ENCODE data around the gene UVSSA. TPM values are rescaled to one million over a fixed set of nuclear protein-coding genes. Genes with fewer than 3 reads are reported as not detected.
"Not testable (repeated sequence)": the region's sequence is repeated elsewhere in the genome, so short reads cannot be mapped to it uniquely, and the experiment has no call there.

Gene UVSSA
- total RNA-seq, 1 donor from 2014 or later = 4.0 TPM

GRCh38 chr4:1334579-1334895 lies 12.5 kb upstream of the UVSSA start:
- H3K4me3 ChIP-seq (ENCODE audit: low read depth, low read length) = no peak overlapping the region
- TF ChIP-seq CTCF (conservative IDR thresholded peaks at IDR 0.05; ENCODE audit: low read depth, low read length) = no peak
- no peak for DNase-seq (ENCODE audit: low read depth)

GRCh38 chr4:1335193-1335883 lies 11.7 kb upstream of the UVSSA start:
- not testable (repeated sequence) for H3K4me3 ChIP-seq (ENCODE audit: low read depth, low read length); DNase-seq (ENCODE audit: low read depth)

GRCh38 chr4:1336088-1336491 lies 10.9 kb upstream of the UVSSA start:
- no peak for TF ChIP-seq CTCF (conservative IDR thresholded peaks at IDR 0.05; ENCODE audit: low read depth, low read length)
- no peak overlapping the region for H3K4me3 ChIP-seq (ENCODE audit: low read depth, low read length)
- no peak for DNase-seq (ENCODE audit: low read depth)

- DNase-seq (ENCODE audit: low read depth) = no peak
- no peak overlapping the region for H3K4me3 ChIP-seq (ENCODE audit: low read depth, low read length)
- no peak for TF ChIP-seq CTCF (conservative IDR thresholded peaks at IDR 0.05; ENCODE audit: low read depth, low read length)
These were observed 9.6 kb upstream of the UVSSA start for GRCh38 chr4:1337376-1337831.

- DNase-seq (ENCODE audit: low read depth) = no peak
- TF ChIP-seq CTCF (conservative IDR thresholded peaks at IDR 0.05; ENCODE audit: low read depth, low read length) = no peak
These were observed 8.9 kb upstream of the UVSSA start for GRCh38 chr4:1337951-1338751.

GRCh38 chr4:1338752-1339414 lies 8.1 kb upstream of the UVSSA start:
- no peak for DNase-seq (ENCODE audit: low read depth)
- no peak overlapping the region for H3K4me3 ChIP-seq (ENCODE audit: low read depth, low read length)
- no peak for TF ChIP-seq CTCF (conservative IDR thresholded peaks at IDR 0.05; ENCODE audit: low read depth, low read length)

More at GRCh38 chr4:1337951-1338751, 8.9 kb upstream of the UVSSA start:
- no peak overlapping the region for H3K4me3 ChIP-seq (ENCODE audit: low read depth, low read length)

- DNase-seq (ENCODE audit: low read depth) = no peak
- no peak overlapping the region for H3K4me3 ChIP-seq (ENCODE audit: low read depth, low read length)
- no peak for TF ChIP-seq CTCF (conservative IDR thresholded peaks at IDR 0.05; ENCODE audit: low read depth, low read length)
These were observed 7.5 kb upstream of the UVSSA start for GRCh38 chr4:1339489-1339888.

Measured in epithelial cell of proximal tubule (primary cell).